K562 (cell line): ENCODE results near the gene SEMA3G. TPM values are rescaled to one million over a fixed set of nuclear protein-coding genes. Genes with fewer than 3 reads are reported as not detected.

Source experiments
- GABPB1 ChIP-seq: sonication (generic); formaldehyde crosslinking; IDR thresholded peaks from 2 replicates; pipeline ENCODE4 v1.8.0; 2022; ENCODE audit warnings: mild to moderate bottlenecking, missing genetic modification reagents
- GTF2E2 ChIP-seq: fragments of 200-800 bp; sonication (Bioruptor generic); IDR thresholded peaks from 2 replicates; pipeline ENCODE4 v1.6.1; 2016; ENCODE audit warnings: missing genetic modification characterization, missing compliant biosample characterization
- HLTF ChIP-seq: fragments of 450-650 bp; IDR thresholded peaks from 2 replicates; pipeline ENCODE4 v1.6.1; 2016
- KAT8 ChIP-seq: fragments of 450-650 bp; IDR thresholded peaks from 2 replicates; pipeline ENCODE4 v1.6.1; 2016; ENCODE audit warnings: low read depth, mild to moderate bottlenecking
- KDM4B ChIP-seq, 2 experiments: fragments of 450-650 bp in 1 of 2; sonication (generic) in 1 of 2; IDR thresholded peaks; 2 replicates each; pipeline ENCODE4 v1.6.1; 2016 to 2017; ENCODE audit warnings: borderline replicate concordance in 2 of 2, antibody characterized with exemption in 1 of 2, low read depth in 1 of 2, mild to moderate bottlenecking in 1 of 2
- PKNOX1 ChIP-seq: fragments of 450-650 bp; IDR thresholded peaks from 2 replicates; pipeline ENCODE4 v1.6.1; 2016
- PML ChIP-seq: IDR thresholded peaks from 2 replicates; pipeline ENCODE4 v1.6.1; 2012; ENCODE audit warnings: low read length, inconsistent platforms
- POLR2AphosphoS5 ChIP-seq: IDR thresholded peaks from 2 replicates; pipeline ENCODE4 v1.6.1; 2011; ENCODE audit warnings: mild to moderate bottlenecking, low read depth, low read length, moderate library complexity; ENCODE audit not compliant: control insufficient read depth, insufficient read depth
- RBFOX2 ChIP-seq: fragments of 200-400 bp; formaldehyde crosslinking; IDR thresholded peaks from 2 replicates; pipeline ENCODE4 v1.6.1; 2017; ENCODE audit warnings: low read depth, mild to moderate bottlenecking, low read length, moderate library complexity
- RBM34 ChIP-seq: fragments of 200-400 bp; formaldehyde crosslinking; IDR thresholded peaks from 2 replicates; pipeline ENCODE4 v1.6.1; 2018; ENCODE audit warnings: low read length, borderline replicate concordance; ENCODE audit not compliant: insufficient read depth
- RHOXF2B ChIP-seq: fragments of 250-450 bp; sonication (Bioruptor Pico); conservative IDR thresholded peaks from 2 replicates; pipeline ENCODE4 v1.5.1; 2021
- SIRT6 ChIP-seq: IDR thresholded peaks from one replicate; pipeline ENCODE4 v1.6.1; 2012; ENCODE audit warnings: low read depth, mild to moderate bottlenecking, control low read depth, inconsistent platforms, low read length, moderate library complexity
- SNIP1 ChIP-seq: fragments of 450-650 bp; IDR thresholded peaks from 2 replicates; pipeline ENCODE4 v1.7.1; 2017; ENCODE audit warnings: low read depth, mild to moderate bottlenecking
- TBL1XR1 ChIP-seq, 2 experiments: IDR thresholded peaks; 2 replicates each; pipeline ENCODE4 v1.6.1; 2012; ENCODE audit warnings: improper control_type of control experiment in 2 of 2, low read length in 2 of 2, mild to moderate bottlenecking in 1 of 2
- ZBTB17 ChIP-seq: fragments of 450-650 bp; formaldehyde crosslinking; IDR thresholded peaks from 2 replicates; pipeline ENCODE4 v1.4.0; 2020; ENCODE audit warnings: mild to moderate bottlenecking
- ZNF217 ChIP-seq: sonication (generic); formaldehyde crosslinking; IDR thresholded peaks from 2 replicates; pipeline ENCODE4 v1.8.0; 2022; ENCODE audit warnings: mild to moderate bottlenecking, missing genetic modification reagents
- ZNF395 ChIP-seq: fragments of 200-800 bp; sonication (Bioruptor generic); IDR thresholded peaks from 2 replicates; pipeline ENCODE4 v1.6.1; 2017; ENCODE audit warnings: missing genetic modification characterization, missing compliant biosample characterization
- ZNF609 ChIP-seq: sonication (generic); formaldehyde crosslinking; IDR thresholded peaks from 2 replicates; pipeline ENCODE4 v1.8.1; 2023; ENCODE audit warnings: missing genetic modification reagents, mild to moderate bottlenecking, borderline replicate concordance
- ZNF740 ChIP-seq, 3 experiments: fragments of 200-800 bp in 1 of 3; sonication (Bioruptor generic) in 1 of 3; sonication (generic) in 1 of 3; formaldehyde crosslinking in 1 of 3; IDR thresholded peaks; 2 replicates each; pipeline versions ENCODE4 v1.6.1 to v1.8.0; 2016 to 2022; ENCODE audit warnings: mild to moderate bottlenecking in 2 of 3, missing compliant biosample characterization in 2 of 3, missing genetic modification characterization in 2 of 3, missing genetic modification reagents in 1 of 3
- polyA plus RNA-seq, 8 experiments: library from polyadenylated mRNA; depleted of rRNA in 4 of 8; stranded (reverse) in 5 of 8; unstranded in 3 of 8; fragments of >200 nt; fragmentation: Nextera tagmentation in 2 of 8; fragmentation: Illumina TruSeq in 1 of 8; extraction: Ambion mirVana in 2 of 8; extraction: Trizol in 1 of 8; gene quantifications; 2 replicates each; pipeline versions ENCODE4 v1.2.1 to v1.2.3, GENCODE V29; 2011 to 2014; ENCODE audit warnings: inconsistent platforms in 1 of 8, missing spikeins in 1 of 8
- total RNA-seq, 7 experiments: library from RNA; depleted of rRNA in 6 of 7; stranded (reverse); fragments of >200 nt in 6 of 7; fragmentation: Illumina TruSeq in 2 of 7; extraction: Trizol in 2 of 7; gene quantifications; 2 replicates each; pipeline versions ENCODE4 v1.2.1 to v1.2.3, GENCODE V29; 2011 to 2021; ENCODE audit warnings: low replicate concordance in 1 of 7

The SEMA3G gene
- total and polyA plus RNA-seq, 9 of the 15 experiments (the other 6 are each of a cell fraction or from before 2014, with no cell fraction given) = 0.04 to 0.07 (median 0.05) TPM; not detected in 6

- TF ChIP-seq HLTF (no peak), KAT8 (no peak), TBL1XR1 (IDR thresholded peaks at IDR 0.05; ENCODE audit: low read length in 2 of 2) (no peak), GTF2E2 (tag) (peak; percentile 70), GABPB1 (CRISPR knock-in tag) (no peak), RBM34 (no peak), POLR2AphosphoS5 (peak; percentile 70), SIRT6 (no peak), ZNF217 (CRISPR knock-in tag) (no peak), ZNF609 (no peak), ZNF395 (CRISPR knock-in tag) (no peak), ZBTB17 (CRISPR knock-in tag) (no peak), RHOXF2B (CRISPR knock-in tag) (no peak), RBFOX2 (peak; percentile 82), KDM4B (IDR thresholded peaks at IDR 0.05; ENCODE audit: borderline replicate concordance in 2 of 2, low read depth in 1 of 2) (no peak), PML (peak; percentile 30; the same call in 1 of the 2 replicates), ZNF740 (CRISPR knock-in tag; IDR thresholded peaks at IDR 0.05) (no peak), ZNF740 (tag; IDR thresholded peaks at IDR 0.05) (no peak), SNIP1 (no peak), PKNOX1 (peak; percentile 97)
Observed at GRCh38 chr3:52455283-52456168, 10.6 kb upstream of the SEMA3G start, which contains the start of gene NISCH (continued).
